Keratinocyte (primary cell): ENCODE results near the gene P3H2. TPM values are rescaled to one million over a fixed set of nuclear protein-coding genes. Genes with fewer than 3 reads are reported as not detected.

ENCODE experiments used
- DNase-seq: peaks from one replicate; pipeline ENCODE4 v3.0.0-alpha.2; 2011; ENCODE audit warnings: low read depth, missing footprints, low spot score
- FAIRE-seq: peaks from 2 replicates; lab custom pipeline; 2011; peaks lifted over from hg19 to GRCh38; lab: Jason Lieb, UNC
- H2AFZ ChIP-seq: 2 replicates; pipeline ENCODE4 v1.6.0; 2012; ENCODE audit warnings: low read length, control low read depth, inconsistent platforms; ENCODE audit not compliant: control insufficient read depth
- H3K27ac ChIP-seq: 2 replicates; pipeline ENCODE4 v1.5.1; 2011; ENCODE audit warnings: low read length; ENCODE audit not compliant: control insufficient read depth, insufficient read depth
- H3K27me3 ChIP-seq: 3 replicates; pipeline ENCODE4 v1.6.0; 2011; ENCODE audit warnings: low read length; ENCODE audit not compliant: control insufficient read depth, insufficient read depth; ENCODE audit errors: extremely low read depth
- H3K36me3 ChIP-seq, 2 experiments: 2 replicates in 1 of 2; 3 replicates in 1 of 2; pipeline ENCODE4 v1.5.1; 2011; ENCODE audit warnings: low read length in 2 of 2, mild to moderate bottlenecking in 1 of 2; ENCODE audit not compliant: control insufficient read depth in 2 of 2, insufficient read depth in 2 of 2; ENCODE audit errors: extremely low read depth in 1 of 2
- H3K4me1 ChIP-seq: 3 replicates; pipeline ENCODE4 v1.5.1; 2011; ENCODE audit warnings: low read length; ENCODE audit not compliant: control insufficient read depth, insufficient read depth; ENCODE audit errors: extremely low read depth
- H3K4me2 ChIP-seq: 3 replicates; pipeline ENCODE4 v1.6.0; 2011; ENCODE audit warnings: low read depth, low read length; ENCODE audit not compliant: control insufficient read depth, insufficient read depth; ENCODE audit errors: extremely low read depth
- H3K4me3 ChIP-seq, 3 experiments: fragments of 200-600 bp in 1 of 3; sonication (generic) in 1 of 3; 2 replicates in 2 of 3; 3 replicates in 1 of 3; pipeline ENCODE4 v1.5.1; 2011 to 2016; ENCODE audit warnings: low read length in 3 of 3, mild to moderate bottlenecking in 3 of 3, control low read depth in 2 of 3, inconsistent platforms in 1 of 3, low read depth in 1 of 3, mixed read lengths in 1 of 3, mixed run types in 1 of 3, moderate library complexity in 1 of 3; ENCODE audit not compliant: control insufficient read depth in 2 of 3, insufficient read depth in 2 of 3; ENCODE audit errors: extremely low read depth in 1 of 3
- H3K79me2 ChIP-seq: 2 replicates; pipeline ENCODE4 v1.6.0; 2012; ENCODE audit warnings: low read length; ENCODE audit not compliant: control insufficient read depth, insufficient read depth
- H3K9ac ChIP-seq: 3 replicates; pipeline ENCODE4 v1.6.0; 2011; ENCODE audit warnings: low read length; ENCODE audit not compliant: control insufficient read depth, insufficient read depth; ENCODE audit errors: extremely low read depth
- H3K9me1 ChIP-seq: 3 replicates; pipeline ENCODE4 v1.6.0; 2011; ENCODE audit warnings: low read length; ENCODE audit not compliant: control insufficient read depth, insufficient read depth; ENCODE audit errors: extremely low read depth
- H3K9me3 ChIP-seq: 2 replicates; pipeline ENCODE4 v1.5.1; 2012; ENCODE audit warnings: low read depth, low read length; ENCODE audit not compliant: control insufficient read depth
- H4K20me1 ChIP-seq: 3 replicates; pipeline ENCODE4 v1.6.0; 2011; ENCODE audit warnings: low read length; ENCODE audit not compliant: control insufficient read depth, insufficient read depth; ENCODE audit errors: extremely low read depth
- CTCF ChIP-seq, 3 experiments: IDR thresholded peaks in 1 of 3; conservative IDR thresholded peaks in 1 of 3; optimal IDR thresholded peaks in 1 of 3; 2 replicates in 2 of 3; 3 replicates in 1 of 3; pipeline versions ENCODE3 to v1.5.1; 2011; ENCODE audit warnings: low read length in 3 of 3, mild to moderate bottlenecking in 3 of 3, moderate library complexity in 2 of 3, control low read depth in 1 of 3, inconsistent platforms in 1 of 3; ENCODE audit not compliant: insufficient read depth in 2 of 3; ENCODE audit errors: extremely low read depth in 1 of 3
- EZH2 ChIP-seq: IDR thresholded peaks from one replicate; pipeline ENCODE4 v1.6.1; 2012; ENCODE audit warnings: inconsistent platforms, mild to moderate bottlenecking, low read length, moderate library complexity
- dilution Hi-C: fragments of 300-500 bp; cut with MboI; formaldehyde crosslinking; loops from one replicate; pipeline ENCODE4 v1.7.0; 2020; ENCODE audit warnings: low sequenced_read_pairs; ENCODE audit not compliant: extremely low pct_ligation_motif_present
- polyA plus RNA-seq, 5 experiments: library from polyadenylated mRNA; depleted of rRNA in 3 of 5; stranded (reverse) in 3 of 5; stranded (forward) in 1 of 5; unstranded in 1 of 5; fragments of >200 nt; gene quantifications; 1 replicate in 1 of 5; 2 replicates in 3 of 5; 3 replicates in 1 of 5; pipeline versions ENCODE4 v1.2.1 to v1.2.3, GENCODE V29; 2011 to 2012; ENCODE audit warnings: missing spikeins in 2 of 5, low read depth in 1 of 5, low replicate concordance in 1 of 5

Gene P3H2
- polyA plus RNA-seq, 1 donor (not counting 4 experiments of a cell fraction or from before 2014, with no cell fraction given) = 115 TPM

- Histone ChIP-seq H3K4me3 (peak overlapping the region; percentile 8 to 63 (median 51)), H3K4me2 (peak overlapping the region; percentile 78), H3K9me1 (no peaks in the 10 kb centered on the region), H3K27ac (peak overlapping the region; percentile 42), H3K9ac (peak overlapping the region; percentile 29), H3K4me1 (peaks cover 49% of the 10 kb centered on the region), H3K27me3 (no peaks in the 10 kb centered on the region), H4K20me1 (no peaks in the 10 kb centered on the region), H3K79me2 (peaks cover 56% of the 10 kb centered on the region), H2AFZ (no peak overlapping the region), H3K36me3 (no peaks in the 10 kb centered on the region), H3K9me3 (no peaks in the 10 kb centered on the region)
- dilution Hi-C loops = no loop called here
- DNase-seq (no peak), FAIRE-seq (peak; percentile 78)
- TF ChIP-seq CTCF (optimal IDR thresholded peaks at IDR 0.05 in 1 of 3, IDR thresholded peaks at IDR 0.05 in 1 of 3, conservative IDR thresholded peaks at IDR 0.05 in 1 of 3; ENCODE audit: extremely low read depth in 1 of 3, insufficient read depth in 2 of 3, low read length in 3 of 3) (no peak), EZH2 (no peak)
These were observed 2.3 kb downstream of the P3H2 start for GRCh38 chr3:190118438-190118837.

GRCh38 chr3:190117981-190118380, 2.7 kb downstream of the P3H2 start:
- Histone ChIP-seq H3K27me3 (no peaks in the 10 kb centered on the region), H3K4me2 (peak overlapping the region; percentile 78), H3K36me3 (peaks cover 0 to 2% of the 10 kb centered on the region in 2 experiments), H2AFZ (no peak overlapping the region), H4K20me1 (no peaks in the 10 kb centered on the region), H3K9me3 (no peaks in the 10 kb centered on the region), H3K79me2 (peaks cover 60% of the 10 kb centered on the region), H3K9me1 (no peaks in the 10 kb centered on the region), H3K4me1 (peaks cover 49% of the 10 kb centered on the region), H3K9ac (peak overlapping the region; percentile 29), H3K4me3 (peak overlapping the region; percentile 8 to 63 (median 54)), H3K27ac (peak overlapping the region; percentile 42)
- TF ChIP-seq EZH2 (no peak), CTCF (optimal IDR thresholded peaks at IDR 0.05 in 1 of 3, IDR thresholded peaks at IDR 0.05 in 1 of 3, conservative IDR thresholded peaks at IDR 0.05 in 1 of 3; ENCODE audit: extremely low read depth in 1 of 3, insufficient read depth in 2 of 3, low read length in 3 of 3) (no peak)
- FAIRE-seq (peak; percentile 65), DNase-seq (no peak)
- dilution Hi-C loops = no loop called here
